GM18517 (cell line): ENCODE data around the gene PGAM4.
"Not testable (repeated sequence)": the region's sequence is repeated elsewhere in the genome, so short reads cannot be mapped to it uniquely, and the experiment has no call there.

Source experiments
- ATAC-seq: cut with Tn5 transposase; IDR thresholded peaks from one replicate; pipeline ENCODE4 v1.9.1; 2021; ENCODE audit warnings: mild to moderate bottlenecking, moderate library complexity; ENCODE audit not compliant: unreplicated experiment

Gene PGAM4

DNA sequence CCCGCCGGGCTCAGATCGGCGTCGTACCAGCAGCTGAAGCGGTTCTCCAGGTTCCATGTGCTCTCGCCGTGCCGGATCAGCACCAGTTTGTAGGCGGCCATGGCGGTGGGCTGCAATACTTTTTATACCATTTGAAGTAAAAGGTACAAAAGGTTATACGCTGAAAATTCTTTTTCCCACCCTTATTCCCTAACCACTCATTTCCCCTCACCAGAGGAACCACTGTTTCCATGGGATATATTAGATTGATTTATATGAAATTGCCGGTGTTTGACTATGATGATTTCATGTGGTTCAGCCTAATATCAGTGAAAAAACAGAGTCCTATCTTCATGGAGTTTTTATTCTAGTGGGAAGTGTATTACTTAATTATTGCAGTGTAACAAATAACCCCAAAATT lies at the start of gene PGAM4:
TSS of gene PGAM4 (minus strand) at position 101 of the 400 bp plus-strand sequence. CDS start at position 101, 0 bp downstream.
- ATAC-seq = no peak

DNA sequence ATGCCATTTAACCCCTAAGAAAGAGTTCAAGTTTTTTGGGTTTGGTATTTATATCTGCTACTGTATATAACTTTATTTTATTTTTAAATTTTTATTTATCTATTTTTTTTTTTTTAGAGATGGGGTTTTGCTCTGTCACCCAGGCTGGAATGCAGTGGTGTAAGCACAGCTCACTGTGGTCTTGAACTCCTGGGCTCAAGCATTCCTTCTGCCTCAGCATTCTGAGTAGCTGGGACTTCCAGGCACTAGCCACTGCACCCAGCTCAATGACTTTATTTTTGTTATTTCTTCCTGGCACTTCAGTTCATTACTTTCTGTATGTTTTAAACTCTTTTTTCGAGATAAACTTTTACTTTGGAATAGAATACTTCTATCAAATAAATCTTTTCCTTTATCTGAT lies 42.4 kb upstream of the PGAM4 start:
- no peak for ATAC-seq

DNA sequence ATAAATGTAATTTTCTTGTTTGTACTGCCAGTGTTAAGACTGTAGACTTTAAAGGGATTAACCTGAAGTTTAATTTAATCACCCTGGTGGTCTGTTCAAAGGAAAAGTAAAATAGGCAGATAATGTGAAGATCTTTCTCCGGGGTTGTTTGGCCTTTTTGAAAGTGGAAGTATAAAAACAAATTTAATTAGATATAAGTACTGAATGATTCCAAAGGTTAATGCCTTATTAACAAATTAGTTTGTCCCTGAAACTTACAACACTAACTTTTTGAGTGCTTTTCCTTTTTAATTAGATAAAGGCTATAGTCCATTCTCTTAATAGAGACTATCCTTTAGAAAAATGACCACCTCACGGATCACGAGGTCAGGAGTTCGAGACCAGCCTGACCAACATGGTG lies 10.4 kb upstream of the PGAM4 start:
- ATAC-seq = no peak

DNA sequence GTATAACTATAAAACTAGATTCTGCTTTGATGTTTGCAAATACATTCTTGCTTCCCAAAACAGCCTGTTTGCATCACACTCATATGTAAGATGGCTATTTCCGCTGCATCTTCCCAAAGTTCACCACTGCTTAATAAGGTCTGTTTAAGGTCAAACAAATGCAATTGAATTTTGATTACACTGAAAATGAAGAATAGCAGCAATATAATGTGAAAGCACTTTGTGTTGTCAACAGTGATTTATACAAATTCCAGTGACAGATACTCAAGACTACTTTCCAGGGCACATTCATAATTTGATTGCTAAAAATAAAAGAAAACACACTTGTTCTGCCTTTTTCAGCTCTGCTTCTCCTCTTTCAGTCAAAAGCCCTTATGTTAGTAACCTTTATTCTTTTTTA lies 8.1 kb upstream of the PGAM4 start:
- no peak for ATAC-seq

DNA sequence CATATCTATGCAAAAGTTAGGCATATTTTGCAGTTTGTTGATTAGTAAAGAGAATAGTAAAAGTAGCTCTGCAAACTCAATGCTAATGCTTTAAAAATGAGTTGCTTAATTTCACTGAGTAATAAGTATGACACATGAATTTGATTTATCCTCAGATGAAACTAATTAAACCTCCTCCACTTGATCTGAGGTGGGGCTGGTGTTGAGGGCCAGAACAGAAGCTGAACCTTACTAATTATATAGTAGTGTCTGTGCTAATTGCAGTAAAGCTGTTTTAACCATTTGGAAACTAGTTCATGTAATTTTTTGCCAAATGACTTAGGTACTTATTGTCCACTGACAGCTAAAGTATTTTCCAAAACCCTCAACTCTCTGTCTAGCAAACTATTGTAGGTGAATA lies 7.7 kb upstream of the PGAM4 start:
- ATAC-seq = no peak

DNA sequence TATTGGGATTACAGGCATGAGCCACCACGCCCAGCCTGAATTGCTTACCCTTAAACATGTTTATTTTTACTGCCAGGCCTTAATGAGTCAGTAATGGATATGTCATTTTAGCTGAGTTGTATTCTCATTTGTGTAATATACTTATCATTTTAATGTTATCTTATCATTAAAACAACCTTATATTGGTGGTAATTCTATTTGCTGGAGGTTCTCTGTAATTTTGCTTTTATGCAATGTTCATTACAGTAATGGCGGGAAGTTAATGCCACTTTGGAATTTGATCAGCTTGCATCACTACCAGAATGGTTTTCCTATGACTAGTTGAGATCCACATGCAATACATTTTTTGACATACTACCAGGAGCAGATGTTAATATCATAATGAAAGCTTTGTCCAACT lies 6.3 kb upstream of the PGAM4 start:
- ATAC-seq = no peak

DNA sequence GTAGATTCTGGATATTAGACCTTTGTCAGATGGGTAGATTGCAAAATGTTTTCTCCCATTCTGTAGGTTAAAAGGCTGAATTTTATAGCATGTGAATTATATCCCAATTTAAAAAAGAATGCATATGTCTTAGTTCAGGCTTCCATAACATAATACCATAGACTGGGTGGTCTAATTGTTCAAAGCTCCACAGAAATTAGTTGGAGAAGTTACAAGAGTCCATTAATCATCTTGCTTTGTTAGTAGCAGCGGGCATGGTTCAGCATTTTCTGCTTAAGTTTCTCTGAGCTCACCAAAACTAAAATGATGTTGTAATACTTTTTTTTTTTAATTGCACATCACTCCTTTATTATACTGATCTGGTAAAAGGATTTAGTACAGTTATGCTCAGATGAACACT lies 1.8 kb downstream of the PGAM4 start:
- ATAC-seq = no peak

DNA sequence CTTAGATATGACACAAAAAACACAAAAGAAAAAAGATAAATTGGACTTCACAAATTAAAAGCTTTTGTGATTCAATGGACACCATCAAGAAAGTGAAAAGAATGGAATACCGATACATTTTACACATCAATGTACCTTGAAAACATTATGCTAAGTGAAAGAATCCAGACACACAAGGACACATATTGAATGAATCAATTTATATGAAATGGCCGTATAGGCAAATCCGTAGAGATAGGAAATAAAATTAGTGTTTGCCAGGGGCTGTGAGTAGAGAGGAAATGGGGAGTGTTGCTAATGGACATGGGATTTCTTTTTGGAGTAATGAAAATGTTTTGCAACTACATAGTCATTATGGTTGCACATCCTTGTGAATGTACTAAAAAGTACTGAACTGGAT lies 3.1 kb downstream of the PGAM4 start:
- no peak for ATAC-seq

DNA sequence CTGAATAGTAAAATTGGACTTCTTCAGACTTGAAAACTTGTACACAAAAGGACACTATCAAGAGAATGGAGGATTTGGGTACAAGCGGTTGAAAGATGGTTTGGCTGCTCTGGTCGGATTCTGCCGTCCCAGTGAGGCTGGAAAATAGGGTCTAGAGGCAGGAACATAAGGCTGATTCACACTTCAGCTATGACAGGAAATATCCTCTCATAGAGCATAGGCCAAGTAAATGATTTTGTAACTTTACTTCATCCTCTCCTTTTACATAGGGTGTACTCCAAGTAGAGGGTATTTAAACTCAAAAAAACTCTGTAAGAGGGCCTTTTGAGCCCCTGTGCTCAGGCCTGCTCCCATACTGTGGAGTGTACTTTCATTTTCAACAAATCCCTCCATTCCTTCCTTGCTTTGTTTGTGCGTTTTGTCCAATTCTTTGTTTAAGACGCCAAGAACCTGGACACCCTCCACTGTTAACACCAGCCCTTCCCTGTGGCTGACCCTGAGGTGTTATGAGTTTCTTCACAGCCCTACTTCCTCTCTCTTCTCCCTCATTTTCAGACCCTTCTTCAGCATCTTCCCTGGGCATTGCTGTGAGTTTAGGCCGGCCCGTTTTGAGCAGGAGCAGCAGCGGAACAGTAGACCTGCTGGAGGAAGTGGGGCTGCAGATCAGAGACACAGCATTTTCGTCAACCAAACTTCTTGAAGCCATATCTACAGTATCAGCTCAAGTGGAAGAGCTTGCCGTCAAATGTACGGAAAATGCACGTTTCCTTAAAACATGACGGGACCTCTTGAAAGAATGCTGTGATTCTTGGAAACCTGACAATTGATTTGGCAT lies 7.2 kb downstream of the PGAM4 start:
- ATAC-seq = no peak

DNA sequence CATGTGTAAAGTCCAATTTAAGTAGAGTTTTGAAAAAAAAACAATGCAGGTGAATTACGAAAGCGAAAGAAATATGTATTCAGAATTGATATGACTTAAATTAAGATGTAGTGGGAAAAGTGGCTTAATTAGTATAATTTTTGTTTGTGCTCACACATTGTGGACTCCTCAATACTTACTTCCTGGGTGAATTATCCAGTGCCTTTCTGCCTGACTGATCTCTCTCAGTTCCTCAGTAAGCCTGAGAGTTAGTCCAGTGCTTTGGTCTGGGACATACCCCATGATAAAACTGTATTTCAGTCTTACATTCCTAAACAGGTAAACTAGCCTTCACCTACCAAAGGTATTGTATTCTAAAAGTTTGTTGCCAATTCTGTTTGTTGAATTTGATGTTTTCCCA lies 8.4 kb downstream of the PGAM4 start:
- no peak for ATAC-seq

DNA sequence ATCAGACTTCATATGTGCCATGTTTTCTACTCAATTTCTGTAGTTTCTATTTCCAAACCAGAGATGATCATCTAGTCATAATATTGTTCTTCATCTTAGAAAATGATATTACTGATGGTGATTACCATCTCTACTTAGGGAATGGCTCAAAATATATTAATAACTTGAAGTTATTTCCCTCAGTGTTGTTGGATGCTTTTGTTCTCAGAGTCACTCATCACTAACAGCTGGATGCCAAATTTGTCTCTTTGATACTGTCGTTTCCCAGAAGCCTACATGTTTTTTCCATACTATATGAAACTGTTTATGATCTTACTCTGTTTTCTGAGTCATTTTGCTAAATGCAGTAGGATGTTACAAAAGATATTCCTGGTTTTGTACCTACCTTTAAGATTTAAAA lies 8.9 kb downstream of the PGAM4 start:
- ATAC-seq = no peak

DNA sequence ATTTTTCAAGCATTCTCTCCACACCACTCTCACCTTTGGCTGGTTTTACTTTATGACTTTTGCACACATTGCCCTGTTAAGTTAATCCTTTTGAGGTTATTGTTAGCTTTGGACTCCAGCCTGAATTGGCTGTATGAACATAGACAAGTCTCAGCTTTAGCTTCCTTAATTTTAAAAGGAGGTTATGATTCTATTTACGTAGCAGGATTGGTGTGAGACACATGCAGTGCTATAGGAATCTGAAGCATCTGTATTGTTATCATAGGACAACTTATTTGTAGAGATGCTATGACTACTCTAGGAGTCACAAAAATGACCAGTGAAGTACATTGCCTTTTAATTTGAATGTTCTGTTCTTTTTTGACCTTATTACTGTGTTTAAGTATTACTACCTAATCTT lies 15.7 kb downstream of the PGAM4 start:
- no peak for ATAC-seq

DNA sequence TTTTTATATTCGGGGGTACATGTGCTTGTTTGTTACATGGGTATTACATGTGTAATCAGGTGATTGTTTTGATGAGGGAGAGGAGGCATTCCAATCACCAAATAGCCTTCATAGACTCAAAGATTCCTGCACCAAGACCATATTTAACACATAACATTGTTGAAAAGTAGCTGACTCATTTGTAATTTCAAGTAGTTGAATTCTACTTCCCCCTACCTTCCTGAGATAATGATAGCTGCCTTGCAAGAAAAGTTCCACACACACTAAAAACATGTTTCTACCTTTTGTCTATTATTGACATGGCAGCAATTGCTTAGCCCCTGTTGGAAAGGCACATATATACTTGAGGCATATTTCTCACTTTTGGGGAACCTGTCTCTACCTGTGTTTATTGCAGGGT lies 16.1 kb downstream of the PGAM4 start:
- ATAC-seq = no peak

DNA sequence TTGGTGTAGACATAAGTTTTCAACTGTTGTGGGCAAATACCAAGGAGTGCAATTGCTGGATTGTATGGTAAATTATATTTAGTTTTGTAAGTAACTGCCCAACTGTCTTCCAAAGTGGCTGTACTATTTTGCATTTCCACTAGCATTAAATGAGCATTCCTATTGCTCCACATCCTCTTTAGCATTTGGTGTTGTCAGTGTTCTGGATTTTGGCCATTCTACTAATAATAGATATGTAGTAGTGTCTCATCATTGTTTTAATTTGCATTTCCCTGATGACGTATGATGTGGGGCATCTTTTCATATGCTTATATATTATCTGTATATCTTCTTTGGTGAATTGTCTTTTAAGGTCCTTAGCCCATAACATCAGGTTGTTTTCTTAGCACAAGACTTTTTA lies 17.3 kb downstream of the PGAM4 start:
- no peak for ATAC-seq

DNA sequence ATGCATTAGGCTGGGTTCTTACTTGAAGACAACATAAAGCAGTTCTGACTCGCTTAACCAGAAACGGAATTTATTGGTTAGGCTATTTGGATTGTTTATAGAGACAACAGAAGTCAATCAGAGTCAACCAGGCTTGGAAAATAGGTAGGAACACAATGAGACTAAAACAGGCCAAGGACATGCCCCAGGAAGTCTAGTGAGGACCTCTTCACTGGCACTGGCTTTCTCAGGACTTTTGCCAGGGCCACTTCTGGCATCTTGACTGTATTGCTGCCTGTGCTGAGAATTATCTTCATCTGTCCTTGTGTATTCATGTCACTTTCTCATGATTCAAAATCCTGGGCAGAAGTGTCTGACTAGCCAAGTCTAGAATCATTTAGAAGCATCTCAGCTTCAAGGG lies 19.6 kb downstream of the PGAM4 start:
- ATAC-seq = no peak

DNA sequence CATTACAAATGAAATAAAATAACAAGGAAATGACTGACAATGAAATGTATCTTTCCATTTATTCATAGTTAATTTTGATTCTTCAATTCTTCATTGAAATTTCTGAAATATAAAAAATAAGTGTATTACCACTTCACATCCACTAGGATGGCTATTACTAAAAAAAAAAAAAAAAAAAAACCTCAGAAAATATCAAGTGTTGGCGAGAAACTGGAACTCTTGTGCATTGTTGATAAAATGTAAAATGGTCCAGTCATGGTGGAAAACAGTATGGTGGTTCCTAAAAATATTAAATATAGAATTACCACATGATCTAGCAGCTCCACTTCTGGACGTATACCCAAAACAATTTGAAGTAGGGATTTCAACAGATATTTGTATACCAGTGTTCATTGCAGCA lies 22.9 kb downstream of the PGAM4 start:
- ATAC-seq = no peak

DNA sequence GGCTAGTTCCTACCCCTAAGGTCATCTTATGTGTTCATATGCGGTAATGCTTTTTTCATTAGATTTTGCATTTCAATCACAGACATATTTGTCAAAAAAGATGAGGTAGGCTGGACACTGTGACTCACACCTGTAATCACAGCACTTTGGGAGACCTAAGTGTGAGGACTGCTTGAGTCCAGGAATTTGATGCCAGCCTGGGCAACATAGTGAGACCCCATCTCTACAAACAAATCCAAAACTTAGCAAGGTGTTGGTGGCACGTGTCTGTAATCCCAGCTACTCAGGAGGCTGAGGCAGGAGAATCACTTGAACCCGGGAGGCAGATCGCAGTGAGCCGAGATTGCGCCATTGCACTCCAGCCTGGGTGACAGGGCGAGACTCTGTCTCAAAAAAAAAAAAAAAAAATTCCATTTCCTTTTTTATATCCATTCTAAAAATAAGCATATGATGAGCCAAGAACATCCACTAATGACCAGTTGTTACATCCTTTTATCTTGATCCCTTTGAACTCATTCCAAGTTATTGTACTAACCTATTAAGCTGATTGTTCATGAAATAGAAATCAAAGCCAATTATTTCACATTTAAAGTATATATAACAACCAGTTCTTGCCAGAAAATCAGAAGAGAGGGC lies 23.4 kb downstream of the PGAM4 start:
- ATAC-seq = no peak

DNA sequence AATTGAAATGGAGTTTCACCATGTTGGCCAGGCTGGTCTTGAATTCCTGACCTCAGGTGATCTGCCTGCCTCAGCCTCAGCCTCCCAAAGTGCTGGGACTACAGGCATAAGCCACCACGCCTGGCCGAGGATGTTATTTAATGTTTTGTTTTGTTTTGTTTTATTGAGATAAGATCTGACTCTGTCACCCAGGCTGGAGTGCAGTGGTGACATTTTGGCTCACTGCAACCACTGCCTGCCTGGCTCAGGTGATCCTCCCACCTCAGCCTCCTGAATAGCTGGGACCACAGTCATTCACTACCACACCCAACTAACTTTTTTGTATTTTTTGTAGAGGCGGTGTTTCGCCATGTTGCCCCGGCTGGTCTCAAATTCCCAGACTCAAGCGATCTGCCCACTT lies 24.4 kb downstream of the PGAM4 start:
- ATAC-seq = not testable (repeated sequence)

DNA sequence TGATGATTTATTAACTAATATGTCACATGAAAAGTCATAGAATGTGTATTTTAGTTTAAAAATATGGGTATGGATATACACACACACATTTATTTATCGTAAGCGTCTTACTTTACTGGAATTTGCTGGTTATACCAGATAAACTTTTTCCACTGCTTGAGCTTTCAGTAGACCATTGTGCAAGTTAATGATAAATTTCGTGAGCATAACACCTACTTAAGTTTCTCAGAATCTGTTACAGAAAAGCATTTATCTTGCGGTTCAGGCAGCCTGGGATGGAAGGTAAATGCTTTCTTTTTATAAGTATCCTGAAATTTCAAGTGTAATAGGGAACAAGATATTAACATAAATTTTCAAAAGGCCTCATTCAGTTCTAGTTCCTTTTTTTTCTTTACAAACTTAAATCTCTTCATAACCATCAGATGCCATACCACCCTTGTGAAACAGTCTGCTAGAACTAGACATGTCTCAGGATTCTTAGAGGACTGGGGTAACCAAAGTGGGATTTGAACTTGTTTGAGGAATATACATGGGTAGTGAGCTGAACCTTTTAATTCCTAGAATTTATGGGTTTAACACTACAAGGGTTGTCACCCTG lies 31.3 kb downstream of the PGAM4 start:
- no peak for ATAC-seq

DNA sequence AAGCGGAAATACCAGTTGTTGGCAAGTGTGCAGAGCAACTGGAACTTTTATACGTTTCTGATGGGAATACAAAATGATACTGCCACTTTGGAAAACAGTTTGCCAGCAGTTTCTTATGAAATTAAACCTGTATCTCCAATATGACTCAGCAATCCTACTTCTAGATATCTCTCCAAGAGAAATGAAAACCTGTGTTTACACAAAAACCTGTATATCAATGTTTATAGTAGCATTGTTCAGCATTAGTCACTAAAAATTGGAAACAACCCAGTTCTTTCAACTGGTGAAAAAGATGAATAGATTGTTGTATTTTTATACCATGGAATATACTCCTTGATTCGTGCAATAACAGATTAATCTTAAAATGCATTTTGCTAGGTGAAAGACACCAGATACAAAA lies 32.1 kb downstream of the PGAM4 start:
- ATAC-seq = no peak

DNA sequence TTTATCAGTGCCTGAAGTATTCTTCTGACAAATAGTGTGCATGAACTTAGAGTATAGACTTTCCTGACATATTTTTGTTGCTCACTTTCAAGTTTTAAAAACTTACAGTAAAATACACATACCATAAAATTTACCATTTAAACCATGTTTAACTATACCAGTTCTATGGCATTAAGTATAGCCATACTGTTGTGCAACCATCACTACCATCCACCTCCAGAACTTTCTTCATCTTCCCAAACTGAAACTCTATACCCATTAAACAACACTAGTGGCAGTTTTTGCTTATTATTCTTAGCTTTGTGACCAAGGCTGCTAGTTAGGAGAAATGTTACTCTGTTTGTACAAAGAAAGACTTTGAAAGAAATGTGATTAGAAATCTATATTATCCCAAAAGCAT lies 33.1 kb downstream of the PGAM4 start:
- no peak for ATAC-seq

DNA sequence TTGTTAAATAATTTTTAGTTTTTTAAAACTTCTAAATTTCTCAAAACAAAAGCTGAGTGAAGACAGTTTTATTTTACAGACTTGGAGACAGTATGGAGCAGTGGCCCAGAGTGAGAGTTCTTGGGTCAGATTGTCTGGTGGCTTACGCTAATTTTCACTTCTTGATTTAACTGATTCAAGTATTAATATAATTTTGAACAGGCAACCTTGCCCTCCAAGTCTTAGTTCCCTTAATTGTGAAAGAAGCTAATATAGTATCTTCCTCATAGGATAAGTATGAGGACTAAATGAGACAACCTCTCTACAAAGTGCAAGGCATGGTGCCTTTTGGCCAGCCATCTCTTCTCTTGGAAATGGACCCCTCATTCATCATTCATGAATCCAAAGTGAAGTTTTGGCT lies 33.6 kb downstream of the PGAM4 start:
- no peak for ATAC-seq
